Measurements from ENCODE around the gene PEX14.

Gene PEX14

GRCh38 chr1:10494418-10494753, 19.6 kb downstream of the PEX14 start:
- Histone ChIP-seq H3K4me3 (ENCODE audit: low read depth, low read length, poor library complexity, severe bottlenecking) (no peak overlapping the region), H3K4me1 (ENCODE audit: insufficient read depth, low read length, severe bottlenecking) (peaks cover 12% of the 10 kb centered on the region), H3K27me3 (ENCODE audit: insufficient read depth, low read length) (no peaks in the 10 kb centered on the region), H3F3A (ENCODE audit: insufficient read depth, low read length) (no peaks in the 10 kb centered on the region), H4K20me1 (ENCODE audit: insufficient read depth, low read length) (peaks cover 3% of the 10 kb centered on the region; the same call in 1 of the 2 replicates), H3K9ac (ENCODE audit: low read length) (no peak overlapping the region), H3K27ac (ENCODE audit: low read depth, low read length, poor library complexity, severe bottlenecking) (no peak overlapping the region), H3K79me2 (ENCODE audit: insufficient read depth, low read length) (no peaks in the 10 kb centered on the region), H3K9me3 (ENCODE audit: low read length) (no peaks in the 10 kb centered on the region), H3K36me3 (ENCODE audit: insufficient read depth, low read length) (peaks cover 17% of the 10 kb centered on the region; the same call in 1 of the 2 replicates), H3K4me2 (ENCODE audit: low read length) (peak overlapping the region; percentile 58; the same call in 1 of the 2 replicates), H2AFZ (ENCODE audit: low read length) (no peak overlapping the region), H3K9me2 (ENCODE audit: low read depth, low read length) (no peaks in the 10 kb centered on the region)
- no peak for TF ChIP-seq CTCF (IDR thresholded peaks at IDR 0.05; ENCODE audit: low read length)
- TF ChIP-seq EZH2 (IDR thresholded peaks at IDR 0.05; ENCODE audit: borderline replicate concordance, low read length) = no peak

- no peaks in the 10 kb centered on the region for H3K27me3 ChIP-seq (ENCODE audit: insufficient read depth, low read length)
- H3F3A ChIP-seq (ENCODE audit: insufficient read depth, low read length) = no peaks in the 10 kb centered on the region
- no peak overlapping the region for H3K4me3 ChIP-seq (ENCODE audit: low read depth, low read length, poor library complexity, severe bottlenecking)
- H2AFZ ChIP-seq (ENCODE audit: low read length) = no peak overlapping the region
- H3K27ac ChIP-seq (ENCODE audit: low read depth, low read length, poor library complexity, severe bottlenecking) = no peak overlapping the region
- no peaks in the 10 kb centered on the region for H3K9me2 ChIP-seq (ENCODE audit: low read depth, low read length)
- H3K4me1 ChIP-seq (ENCODE audit: insufficient read depth, low read length, severe bottlenecking) = peaks cover 12% of the 10 kb centered on the region
- peak overlapping the region; percentile 58 for H3K4me2 ChIP-seq (ENCODE audit: low read length)
- TF ChIP-seq EZH2 (IDR thresholded peaks at IDR 0.05; ENCODE audit: borderline replicate concordance, low read length) = no peak
- TF ChIP-seq CTCF (IDR thresholded peaks at IDR 0.05; ENCODE audit: low read length) = peak; percentile 97
- peaks cover 17% of the 10 kb centered on the region; the same call in 1 of the 2 replicates for H3K36me3 ChIP-seq (ENCODE audit: insufficient read depth, low read length)
- no peaks in the 10 kb centered on the region for H3K79me2 ChIP-seq (ENCODE audit: insufficient read depth, low read length)
- no peak overlapping the region for H3K9ac ChIP-seq (ENCODE audit: low read length)
- H3K9me3 ChIP-seq (ENCODE audit: low read length) = no peaks in the 10 kb centered on the region
- peaks cover 3% of the 10 kb centered on the region; the same call in 1 of the 2 replicates for H4K20me1 ChIP-seq (ENCODE audit: insufficient read depth, low read length)
These were observed 20.2 kb downstream of the PEX14 start for GRCh38 chr1:10494754-10495474.

GRCh38 chr1:10495475-10495817, 20.7 kb downstream of the PEX14 start:
- Histone ChIP-seq H3K9me2 (ENCODE audit: low read depth, low read length) (no peaks in the 10 kb centered on the region), H4K20me1 (ENCODE audit: insufficient read depth, low read length) (peaks cover 3% of the 10 kb centered on the region; the same call in 1 of the 2 replicates), H3K9ac (ENCODE audit: low read length) (no peak overlapping the region), H2AFZ (ENCODE audit: low read length) (no peak overlapping the region), H3K9me3 (ENCODE audit: low read length) (no peaks in the 10 kb centered on the region), H3K27ac (ENCODE audit: low read depth, low read length, poor library complexity, severe bottlenecking) (no peak overlapping the region), H3K79me2 (ENCODE audit: insufficient read depth, low read length) (no peaks in the 10 kb centered on the region), H3K4me1 (ENCODE audit: insufficient read depth, low read length, severe bottlenecking) (peaks cover 12% of the 10 kb centered on the region), H3K27me3 (ENCODE audit: insufficient read depth, low read length) (no peaks in the 10 kb centered on the region), H3F3A (ENCODE audit: insufficient read depth, low read length) (no peaks in the 10 kb centered on the region), H3K4me2 (ENCODE audit: low read length) (peak overlapping the region; percentile 58; the same call in 1 of the 2 replicates), H3K36me3 (ENCODE audit: insufficient read depth, low read length) (peaks cover 17% of the 10 kb centered on the region; the same call in 1 of the 2 replicates), H3K4me3 (ENCODE audit: low read depth, low read length, poor library complexity, severe bottlenecking) (no peak overlapping the region)
- TF ChIP-seq CTCF (IDR thresholded peaks at IDR 0.05; ENCODE audit: low read length) = no peak
- TF ChIP-seq EZH2 (IDR thresholded peaks at IDR 0.05; ENCODE audit: borderline replicate concordance, low read length) = no peak
